A549 (cell line): ENCODE data around the gene LYST. TPM values are rescaled to one million over a fixed set of nuclear protein-coding genes. Genes with fewer than 3 reads are reported as not detected.
A peak's percentile ranks its signal among the peaks of the same experiment; 100 is the strongest.

Experiments used
- ATAC-seq, 2 experiments: fragments of 200-7000 bp in 1 of 2; fragments of >200 bp in 1 of 2; cut with Nextera tagmentation in 1 of 2; cut with Tn5 transposase in 1 of 2; 3 replicates each; pipeline versions ENCODE4 v1.8.0 to v1.9.1; 2018 to 2020; ENCODE audit warnings: mild to moderate bottlenecking in 1 of 2, moderate library complexity in 1 of 2
- CTCF ChIA-PET: fragments of 300-600 bp; sonication (Branson Sonifier 250); formaldehyde crosslinking; extraction: SDS; loops from one replicate; lab custom pipeline; 2021; ENCODE audit warnings: antibody characterized with exemption, inconsistent platforms; lab: Yijun Ruan, JAX
- POLR2A ChIA-PET: fragments of 350-600 bp; formaldehyde crosslinking; extraction: SDS; loops from one replicate; lab custom pipeline; 2021; ENCODE audit warnings: antibody characterized with exemption, inconsistent platforms; lab: Yijun Ruan, JAX
- DNase-seq, 2 experiments: peaks; one replicate each; pipeline versions ENCODE4 v3.0.0 to v3.0.0-alpha.2; 2011 to 2016; ENCODE audit warnings: low read depth in 1 of 2, low spot score in 1 of 2
- FAIRE-seq: peaks from 2 replicates; lab custom pipeline; 2011; peaks lifted over from hg19 to GRCh38; lab: Jason Lieb, UNC
- H3K27ac ChIP-seq, 2 experiments: fragments of >200 bp; sonication (Bioruptor Twin); formaldehyde crosslinking; 3 replicates each; pipeline ENCODE4 v1.5.1; 2016 to 2017
- H3K4me1 ChIP-seq: fragments of >200 bp; sonication (Bioruptor Twin); formaldehyde crosslinking; 3 replicates; pipeline ENCODE4 v1.6.1; 2016
- H3K4me2 ChIP-seq: fragments of >200 bp; sonication (Bioruptor Twin); formaldehyde crosslinking; 3 replicates; pipeline ENCODE4 v1.6.1; 2016
- H3K4me3 ChIP-seq: fragments of >200 bp; sonication (Bioruptor Twin); formaldehyde crosslinking; 3 replicates; pipeline ENCODE4 v1.5.1; 2016
- H3K9me3 ChIP-seq: fragments of >200 bp; sonication (Bioruptor Twin); formaldehyde crosslinking; 3 replicates; pipeline ENCODE4 v1.6.1; 2016
- EP300 ChIP-seq, 2 experiments: fragments of >200 bp; sonication (Bioruptor Twin); formaldehyde crosslinking; IDR thresholded peaks; 2 replicates in 1 of 2; 3 replicates in 1 of 2; pipeline ENCODE4 v1.6.1; 2016 to 2017
- FOSB ChIP-seq: fragments of 250-450 bp; sonication (Bioruptor Pico); IDR thresholded peaks from 2 replicates; pipeline ENCODE4 v1.5.0; 2020; ENCODE audit warnings: mild to moderate bottlenecking, moderate library complexity
- FOXS1 ChIP-seq: fragments of 250-450 bp; sonication (Bioruptor Pico); IDR thresholded peaks from 2 replicates; pipeline ENCODE4 v1.5.0; 2020; ENCODE audit warnings: mild to moderate bottlenecking, moderate library complexity
- GATA3 ChIP-seq: IDR thresholded peaks from 2 replicates; pipeline ENCODE4 v1.6.1; 2012; ENCODE audit warnings: borderline replicate concordance
- HDAC2 ChIP-seq: fragments of 200-600 bp; sonication (generic); IDR thresholded peaks from 2 replicates; pipeline ENCODE4 v1.6.1; 2016
- HEYL ChIP-seq: fragments of 250-450 bp; sonication (Bioruptor Pico); IDR thresholded peaks from 2 replicates; pipeline ENCODE4 v1.8.0; 2021; ENCODE audit warnings: mild to moderate bottlenecking, moderate library complexity
- HOXA7 ChIP-seq: fragments of 250-450 bp; sonication (Bioruptor Pico); IDR thresholded peaks from 2 replicates; pipeline ENCODE4 v1.5.0; 2020; ENCODE audit warnings: mild to moderate bottlenecking, moderate library complexity
- HOXB13 ChIP-seq: fragments of 250-450 bp; sonication (Bioruptor Pico); IDR thresholded peaks from 2 replicates; pipeline ENCODE4 v1.5.0; 2020; ENCODE audit warnings: low read depth, mild to moderate bottlenecking, moderate library complexity
- JUNB ChIP-seq: fragments of >200 bp; sonication (Bioruptor Twin); formaldehyde crosslinking; IDR thresholded peaks from 2 replicates; pipeline ENCODE4 v1.6.1; 2016
- KDM5A ChIP-seq: fragments of 200-600 bp; sonication (generic); IDR thresholded peaks from 2 replicates; pipeline ENCODE4 v1.6.1; 2016; ENCODE audit warnings: antibody characterized with exemption, mild to moderate bottlenecking
- NFE2L2 ChIP-seq: fragments of 150-350 bp; conservative IDR thresholded peaks from 2 replicates; pipeline ENCODE4 v1.6.1; 2014; ENCODE audit warnings: low read length
- NPAS2 ChIP-seq: fragments of 250-450 bp; sonication (Bioruptor Pico); IDR thresholded peaks from 2 replicates; pipeline ENCODE4 v1.8.0; 2022; ENCODE audit warnings: mild to moderate bottlenecking, moderate library complexity, borderline replicate concordance
- POLR2A ChIP-seq: IDR thresholded peaks from 2 replicates; pipeline ENCODE4 v1.6.1; 2012; ENCODE audit warnings: mild to moderate bottlenecking, low read length
- POLR2AphosphoS2 ChIP-seq: conservative IDR thresholded peaks from 2 replicates; pipeline ENCODE4 v1.6.1; 2012; ENCODE audit warnings: low read length, improper control_type of control experiment, inconsistent platforms
- RAD21 ChIP-seq, 2 experiments: fragments of >200 bp in 1 of 2; sonication (Bioruptor Twin) in 1 of 2; formaldehyde crosslinking in 1 of 2; IDR thresholded peaks in 1 of 2; conservative IDR thresholded peaks in 1 of 2; 2 replicates in 1 of 2; 3 replicates in 1 of 2; pipeline ENCODE4 v1.6.1; 2012 to 2018; ENCODE audit warnings: inconsistent platforms in 1 of 2
- RARB ChIP-seq: fragments of 250-450 bp; sonication (Bioruptor Pico); IDR thresholded peaks from 2 replicates; pipeline ENCODE4 v1.8.0; 2021; ENCODE audit warnings: mild to moderate bottlenecking, moderate library complexity
- RCOR1 ChIP-seq: fragments of 150-350 bp; IDR thresholded peaks from 2 replicates; pipeline ENCODE4 v1.6.1; 2014; ENCODE audit warnings: antibody characterized with exemption, low read length, low read depth
- RNF2 ChIP-seq: fragments of 200-600 bp; sonication (generic); IDR thresholded peaks from 2 replicates; pipeline ENCODE4 v1.6.1; 2016; ENCODE audit warnings: low read depth, mild to moderate bottlenecking, antibody characterized with exemption, moderate library complexity, borderline replicate concordance
- SMC3 ChIP-seq: fragments of >200 bp; sonication (Bioruptor Twin); formaldehyde crosslinking; IDR thresholded peaks from 3 replicates; pipeline ENCODE4 v1.6.1; 2018; ENCODE audit warnings: inconsistent platforms
- SREBF2 ChIP-seq: fragments of 450-650 bp; IDR thresholded peaks from 2 replicates; pipeline ENCODE4 v1.6.1; 2014; ENCODE audit warnings: mild to moderate bottlenecking, moderate library complexity
- WGBS: methylation state at CpG from one replicate; pipeline ENCODE4 v1.1.6; 2017; ENCODE audit errors: missing lambda C conversion rate; 5-methylcytosine and 5-hydroxymethylcytosine counted together
- polyA plus RNA-seq, 4 experiments: library from polyadenylated mRNA; depleted of rRNA in 3 of 4; stranded (reverse); fragments of >200 nt; fragmentation: RNase III in 1 of 4; extraction: RNeasy Plus Mini Kit Qiagen cat#74134 plus additional on column Dnase treatment in 1 of 4; gene quantifications; 2 replicates in 3 of 4; 3 replicates in 1 of 4; pipeline ENCODE4 v1.2.3, GENCODE V29; 2011 to 2017
- TF ChIP-seq, protein P1 (sequence below): fragments of 150-350 bp; IDR thresholded peaks from 2 replicates; pipeline ENCODE4 v1.6.1; 2014; ENCODE audit warnings: low read depth, mild to moderate bottlenecking, low read length
- TF ChIP-seq, protein P2 (sequence below): IDR thresholded peaks from 2 replicates; pipeline ENCODE4 v1.6.1; 2012
- TF ChIP-seq, protein P3 (sequence below): IDR thresholded peaks from 2 replicates; pipeline ENCODE4 v1.6.1; 2012
- TF ChIP-seq, protein P4 (sequence below): fragments of 450-650 bp; IDR thresholded peaks from 2 replicates; pipeline ENCODE4 v1.6.1; 2014; ENCODE audit warnings: antibody characterized with exemption
- TF ChIP-seq, protein P5 (sequence below): fragments of 250-450 bp; sonication (Bioruptor Pico); IDR thresholded peaks from 2 replicates; pipeline ENCODE4 v1.5.0; 2020; ENCODE audit warnings: low read depth, mild to moderate bottlenecking, moderate library complexity
- TF ChIP-seq, protein P6 (sequence below): fragments of 250-450 bp; sonication (Bioruptor Pico); IDR thresholded peaks from 2 replicates; pipeline ENCODE4 v1.5.0; 2021; ENCODE audit warnings: mild to moderate bottlenecking, moderate library complexity, borderline replicate concordance
- TF ChIP-seq, protein P7 (sequence below): fragments of 200-600 bp; sonication (generic); IDR thresholded peaks from 2 replicates; pipeline ENCODE4 v1.6.1; 2016; ENCODE audit warnings: antibody characterized with exemption, mild to moderate bottlenecking, moderate library complexity
- TF ChIP-seq, protein P8 (sequence below): fragments of >200 bp; sonication (Bioruptor Twin); formaldehyde crosslinking; IDR thresholded peaks from 3 replicates; pipeline ENCODE4 v1.5.1; 2016

Gene LYST
- polyA plus RNA-seq, 2 of the 4 experiments (the other 2 are of a cell fraction): 2.5 to 9.4 TPM

DNA sequence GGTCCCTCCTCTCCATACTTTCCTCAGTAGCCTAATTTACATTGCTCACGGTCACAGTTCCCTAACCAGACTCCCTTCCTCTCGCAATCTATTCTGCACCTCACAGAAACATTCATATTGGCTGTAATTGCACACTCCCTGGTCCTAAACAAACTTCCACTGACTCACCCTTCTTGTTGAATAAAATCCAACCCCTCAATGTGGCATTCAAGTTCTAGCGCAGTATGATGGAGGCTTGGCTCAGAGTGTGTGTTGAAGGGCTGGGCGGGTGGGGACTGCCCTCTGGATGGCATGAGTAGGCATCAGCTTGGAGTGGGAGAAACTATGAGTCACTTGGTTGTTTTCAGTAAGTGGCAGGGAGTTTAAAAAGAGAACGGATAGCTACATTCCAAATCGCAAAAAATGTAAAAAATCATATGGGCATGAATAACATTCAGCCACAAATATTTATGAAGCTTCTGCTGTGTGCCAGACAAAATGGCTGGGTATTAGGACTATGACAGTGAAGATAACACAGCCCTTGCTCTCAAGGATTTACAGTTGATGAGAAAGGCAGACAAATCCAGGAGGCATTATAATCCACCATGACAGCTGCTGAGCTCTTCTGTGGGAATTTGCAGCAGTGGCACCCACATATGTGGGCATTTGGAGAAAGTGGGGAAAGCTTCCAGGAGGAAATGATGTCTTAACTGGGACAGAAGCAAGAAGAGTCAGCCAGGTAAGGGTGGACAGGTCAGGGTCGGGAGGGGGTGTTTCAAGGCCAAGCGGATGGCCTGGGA lies 42.2 kb upstream of the LYST start:
- no peaks in the 10 kb centered on the region for H3K9me3 ChIP-seq
- ChIA-PET POLR2A (interaction anchor here (1.0 to 1.1 kb wide), 4 partner anchors 9 to 63 kb away, joined by 3 to 11 read pairs (median 4); no protein-coding TSS in a partner anchor), CTCF (interaction anchor here (1.0 to 4.8 kb wide), 5 partner anchors 8 to 125 kb away, joined by 3 to 33 read pairs (median 3); no protein-coding TSS in a partner anchor)
- H3K4me3 ChIP-seq: peak overlapping the region; percentile 16; the same call in 1 of the 3 replicates
- DNase-seq: peak; percentile 67 to 82
- peak overlapping the region; percentile 77 to 90 for H3K27ac ChIP-seq
- FAIRE-seq: no peak
- 23% methylated on average over 7 of the region's 8 CpGs for WGBS
- H3K4me2 ChIP-seq: peak overlapping the region; percentile 85
- peak; percentile 70 to 77 for ATAC-seq
- peaks cover 56% of the 10 kb centered on the region for H3K4me1 ChIP-seq
- TF ChIP-seq NFE2L2: no peak
- TF ChIP-seq, protein P1, sequence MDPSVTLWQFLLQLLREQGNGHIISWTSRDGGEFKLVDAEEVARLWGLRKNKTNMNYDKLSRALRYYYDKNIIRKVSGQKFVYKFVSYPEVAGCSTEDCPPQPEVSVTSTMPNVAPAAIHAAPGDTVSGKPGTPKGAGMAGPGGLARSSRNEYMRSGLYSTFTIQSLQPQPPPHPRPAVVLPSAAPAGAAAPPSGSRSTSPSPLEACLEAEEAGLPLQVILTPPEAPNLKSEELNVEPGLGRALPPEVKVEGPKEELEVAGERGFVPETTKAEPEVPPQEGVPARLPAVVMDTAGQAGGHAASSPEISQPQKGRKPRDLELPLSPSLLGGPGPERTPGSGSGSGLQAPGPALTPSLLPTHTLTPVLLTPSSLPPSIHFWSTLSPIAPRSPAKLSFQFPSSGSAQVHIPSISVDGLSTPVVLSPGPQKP: no peak
- TF ChIP-seq RNF2: no peak
- TF ChIP-seq SREBF2: no peak
- TF ChIP-seq RARB: no peak
- TF ChIP-seq GATA3: no peak; the same call in 1 of the 2 replicates
- TF ChIP-seq SMC3: peak; percentile 54; the same call in 2 of the 3 replicates
- no peak for TF ChIP-seq FOSB (CRISPR knock-in tag)
- TF ChIP-seq JUNB: peak; percentile 90
- TF ChIP-seq, protein P2, sequence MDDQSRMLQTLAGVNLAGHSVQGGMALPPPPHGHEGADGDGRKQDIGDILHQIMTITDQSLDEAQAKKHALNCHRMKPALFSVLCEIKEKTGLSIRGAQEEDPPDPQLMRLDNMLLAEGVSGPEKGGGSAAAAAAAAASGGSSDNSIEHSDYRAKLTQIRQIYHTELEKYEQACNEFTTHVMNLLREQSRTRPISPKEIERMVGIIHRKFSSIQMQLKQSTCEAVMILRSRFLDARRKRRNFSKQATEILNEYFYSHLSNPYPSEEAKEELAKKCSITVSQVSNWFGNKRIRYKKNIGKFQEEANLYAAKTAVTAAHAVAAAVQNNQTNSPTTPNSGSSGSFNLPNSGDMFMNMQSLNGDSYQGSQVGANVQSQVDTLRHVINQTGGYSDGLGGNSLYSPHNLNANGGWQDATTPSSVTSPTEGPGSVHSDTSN: no peak
- TF ChIP-seq, protein P3, sequence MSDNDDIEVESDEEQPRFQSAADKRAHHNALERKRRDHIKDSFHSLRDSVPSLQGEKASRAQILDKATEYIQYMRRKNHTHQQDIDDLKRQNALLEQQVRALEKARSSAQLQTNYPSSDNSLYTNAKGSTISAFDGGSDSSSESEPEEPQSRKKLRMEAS: peak; percentile 25; the same call in 1 of the 2 replicates
- no peak for TF ChIP-seq NPAS2 (CRISPR knock-in tag)
- no peak for TF ChIP-seq RCOR1
- TF ChIP-seq FOXS1: no peak
- TF ChIP-seq RAD21 (conservative IDR thresholded peaks at IDR 0.05 in 1 of 2, IDR thresholded peaks at IDR 0.05 in 1 of 2): peak in 1 of 2 experiments; percentile 59; a peak in 2 of 5 replicates
- TF ChIP-seq HDAC2: no peak
- no peak for TF ChIP-seq POLR2AphosphoS2
- TF ChIP-seq, protein P4, sequence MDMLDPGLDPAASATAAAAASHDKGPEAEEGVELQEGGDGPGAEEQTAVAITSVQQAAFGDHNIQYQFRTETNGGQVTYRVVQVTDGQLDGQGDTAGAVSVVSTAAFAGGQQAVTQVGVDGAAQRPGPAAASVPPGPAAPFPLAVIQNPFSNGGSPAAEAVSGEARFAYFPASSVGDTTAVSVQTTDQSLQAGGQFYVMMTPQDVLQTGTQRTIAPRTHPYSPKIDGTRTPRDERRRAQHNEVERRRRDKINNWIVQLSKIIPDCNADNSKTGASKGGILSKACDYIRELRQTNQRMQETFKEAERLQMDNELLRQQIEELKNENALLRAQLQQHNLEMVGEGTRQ: no peak
- no peak for TF ChIP-seq HOXB13
- TF ChIP-seq, protein P5, sequence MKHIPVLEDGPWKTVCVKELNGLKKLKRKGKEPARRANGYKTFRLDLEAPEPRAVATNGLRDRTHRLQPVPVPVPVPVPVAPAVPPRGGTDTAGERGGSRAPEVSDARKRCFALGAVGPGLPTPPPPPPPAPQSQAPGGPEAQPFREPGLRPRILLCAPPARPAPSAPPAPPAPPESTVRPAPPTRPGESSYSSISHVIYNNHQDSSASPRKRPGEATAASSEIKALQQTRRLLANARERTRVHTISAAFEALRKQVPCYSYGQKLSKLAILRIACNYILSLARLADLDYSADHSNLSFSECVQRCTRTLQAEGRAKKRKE (CRISPR knock-in tag): no peak
- TF ChIP-seq KDM5A: no peak
- no peak for TF ChIP-seq HEYL (CRISPR knock-in tag)
- TF ChIP-seq, protein P6, sequence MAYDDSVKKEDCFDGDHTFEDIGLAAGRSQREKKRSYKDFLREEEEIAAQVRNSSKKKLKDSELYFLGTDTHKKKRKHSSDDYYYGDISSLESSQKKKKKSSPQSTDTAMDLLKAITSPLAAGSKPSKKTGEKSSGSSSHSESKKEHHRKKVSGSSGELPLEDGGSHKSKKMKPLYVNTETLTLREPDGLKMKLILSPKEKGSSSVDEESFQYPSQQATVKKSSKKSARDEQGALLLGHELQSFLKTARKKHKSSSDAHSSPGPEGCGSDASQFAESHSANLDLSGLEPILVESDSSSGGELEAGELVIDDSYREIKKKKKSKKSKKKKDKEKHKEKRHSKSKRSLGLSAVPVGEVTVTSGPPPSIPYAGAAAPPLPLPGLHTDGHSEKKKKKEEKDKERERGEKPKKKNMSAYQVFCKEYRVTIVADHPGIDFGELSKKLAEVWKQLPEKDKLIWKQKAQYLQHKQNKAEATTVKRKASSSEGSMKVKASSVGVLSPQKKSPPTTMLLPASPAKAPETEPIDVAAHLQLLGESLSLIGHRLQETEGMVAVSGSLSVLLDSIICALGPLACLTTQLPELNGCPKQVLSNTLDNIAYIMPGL (CRISPR knock-in tag): no peak
- TF ChIP-seq HOXA7: no peak
- TF ChIP-seq, protein P7, sequence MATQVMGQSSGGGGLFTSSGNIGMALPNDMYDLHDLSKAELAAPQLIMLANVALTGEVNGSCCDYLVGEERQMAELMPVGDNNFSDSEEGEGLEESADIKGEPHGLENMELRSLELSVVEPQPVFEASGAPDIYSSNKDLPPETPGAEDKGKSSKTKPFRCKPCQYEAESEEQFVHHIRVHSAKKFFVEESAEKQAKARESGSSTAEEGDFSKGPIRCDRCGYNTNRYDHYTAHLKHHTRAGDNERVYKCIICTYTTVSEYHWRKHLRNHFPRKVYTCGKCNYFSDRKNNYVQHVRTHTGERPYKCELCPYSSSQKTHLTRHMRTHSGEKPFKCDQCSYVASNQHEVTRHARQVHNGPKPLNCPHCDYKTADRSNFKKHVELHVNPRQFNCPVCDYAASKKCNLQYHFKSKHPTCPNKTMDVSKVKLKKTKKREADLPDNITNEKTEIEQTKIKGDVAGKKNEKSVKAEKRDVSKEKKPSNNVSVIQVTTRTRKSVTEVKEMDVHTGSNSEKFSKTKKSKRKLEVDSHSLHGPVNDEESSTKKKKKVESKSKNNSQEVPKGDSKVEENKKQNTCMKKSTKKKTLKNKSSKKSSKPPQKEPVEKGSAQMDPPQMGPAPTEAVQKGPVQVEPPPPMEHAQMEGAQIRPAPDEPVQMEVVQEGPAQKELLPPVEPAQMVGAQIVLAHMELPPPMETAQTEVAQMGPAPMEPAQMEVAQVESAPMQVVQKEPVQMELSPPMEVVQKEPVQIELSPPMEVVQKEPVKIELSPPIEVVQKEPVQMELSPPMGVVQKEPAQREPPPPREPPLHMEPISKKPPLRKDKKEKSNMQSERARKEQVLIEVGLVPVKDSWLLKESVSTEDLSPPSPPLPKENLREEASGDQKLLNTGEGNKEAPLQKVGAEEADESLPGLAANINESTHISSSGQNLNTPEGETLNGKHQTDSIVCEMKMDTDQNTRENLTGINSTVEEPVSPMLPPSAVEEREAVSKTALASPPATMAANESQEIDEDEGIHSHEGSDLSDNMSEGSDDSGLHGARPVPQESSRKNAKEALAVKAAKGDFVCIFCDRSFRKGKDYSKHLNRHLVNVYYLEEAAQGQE: no peak
- no peak for TF ChIP-seq POLR2A
- TF ChIP-seq EP300 (IDR thresholded peaks at IDR 0.05): peak in 1 of 2 experiments; percentile 49; a peak in 2 of 5 replicates
- TF ChIP-seq, protein P8, sequence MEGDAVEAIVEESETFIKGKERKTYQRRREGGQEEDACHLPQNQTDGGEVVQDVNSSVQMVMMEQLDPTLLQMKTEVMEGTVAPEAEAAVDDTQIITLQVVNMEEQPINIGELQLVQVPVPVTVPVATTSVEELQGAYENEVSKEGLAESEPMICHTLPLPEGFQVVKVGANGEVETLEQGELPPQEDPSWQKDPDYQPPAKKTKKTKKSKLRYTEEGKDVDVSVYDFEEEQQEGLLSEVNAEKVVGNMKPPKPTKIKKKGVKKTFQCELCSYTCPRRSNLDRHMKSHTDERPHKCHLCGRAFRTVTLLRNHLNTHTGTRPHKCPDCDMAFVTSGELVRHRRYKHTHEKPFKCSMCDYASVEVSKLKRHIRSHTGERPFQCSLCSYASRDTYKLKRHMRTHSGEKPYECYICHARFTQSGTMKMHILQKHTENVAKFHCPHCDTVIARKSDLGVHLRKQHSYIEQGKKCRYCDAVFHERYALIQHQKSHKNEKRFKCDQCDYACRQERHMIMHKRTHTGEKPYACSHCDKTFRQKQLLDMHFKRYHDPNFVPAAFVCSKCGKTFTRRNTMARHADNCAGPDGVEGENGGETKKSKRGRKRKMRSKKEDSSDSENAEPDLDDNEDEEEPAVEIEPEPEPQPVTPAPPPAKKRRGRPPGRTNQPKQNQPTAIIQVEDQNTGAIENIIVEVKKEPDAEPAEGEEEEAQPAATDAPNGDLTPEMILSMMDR: peak; percentile 15; the same call in 2 of the 3 replicates
